HepG2 (cell line): ENCODE results near the gene ABAT. TPM values are rescaled to one million over a fixed set of nuclear protein-coding genes. Genes with fewer than 3 reads are reported as not detected.

Experiments
- ATAC-seq: fragments of 200-7000 bp; cut with Tn5 transposase; 3 replicates; pipeline ENCODE4 v1.9.1; 2020; ENCODE audit warnings: mild to moderate bottlenecking, moderate library complexity
- BruUV-seq: library from RNA; stranded (reverse); fragments of 400-500 nt; replicated peaks from 2 replicates; lab custom pipeline; 2021; lab: Mats Ljungman, UMichigan
- CTCF ChIA-PET: fragments of 300-600 bp; formaldehyde crosslinking; extraction: SDS; loops from one replicate; lab custom pipeline; 2021; ENCODE audit warnings: low total read pairs, inconsistent platforms, low intra/inter-chr PET ratio; lab: Yijun Ruan, JAX
- POLR2A ChIA-PET: fragments of 350-600 bp; sonication (Branson Sonifier 250); formaldehyde crosslinking; loops from one replicate; lab custom pipeline; 2020; ENCODE audit warnings: antibody characterized with exemption, inconsistent platforms; lab: Yijun Ruan, JAX
- DNase-seq: peaks from one replicate; pipeline ENCODE4 v3.0.0-alpha.2; 2015; ENCODE audit warnings: low spot score
- FAIRE-seq: peaks from 3 replicates; lab custom pipeline; 2011; peaks lifted over from hg19 to GRCh38; lab: Jason Lieb, UNC
- H2AFZ ChIP-seq: one replicate; pipeline ENCODE4 v1.6.1; 2011; ENCODE audit warnings: low read length, inconsistent platforms
- H3K27ac ChIP-seq: fragments of 300-600 bp; 3 replicates; pipeline ENCODE4 v1.8.0; 2011; ENCODE audit warnings: mixed run types, mild to moderate bottlenecking, mixed read lengths, low read length, inconsistent platforms; ENCODE audit not compliant: insufficient read depth; ENCODE audit errors: extremely low read length
- H3K27me3 ChIP-seq, 2 experiments: fragments of 200-600 bp in 1 of 2; 2 replicates in 1 of 2; 3 replicates in 1 of 2; pipeline versions ENCODE4 v1.6.0 to v1.8.0; 2011; ENCODE audit warnings: low read length in 2 of 2, mild to moderate bottlenecking in 2 of 2, moderate library complexity in 2 of 2, inconsistent platforms in 1 of 2; ENCODE audit not compliant: insufficient read depth in 2 of 2, control insufficient read depth in 1 of 2
- H3K36me3 ChIP-seq, 2 experiments: fragments of 200-600 bp in 1 of 2; replicated peaks in 1 of 2; 2 replicates in 1 of 2; 3 replicates in 1 of 2; pipeline versions ENCODE4 v1.5.1 to v1.8.0; 2011; ENCODE audit warnings: low read length in 2 of 2, inconsistent platforms in 1 of 2; ENCODE audit not compliant: insufficient read depth in 2 of 2, control insufficient read depth in 1 of 2
- H3K4me1 ChIP-seq: 2 replicates; pipeline ENCODE4 v1.5.1; 2012; ENCODE audit warnings: low read length, inconsistent platforms; ENCODE audit not compliant: insufficient read depth
- H3K4me2 ChIP-seq: 2 replicates; pipeline ENCODE4 v1.6.0; 2011; ENCODE audit warnings: low read depth, low read length, inconsistent platforms
- H3K4me3 ChIP-seq, 3 experiments: fragments of 200-600 bp in 1 of 3; sonication (generic), shearing (Covaris generic) in 1 of 3; replicated peaks in 1 of 3; 2 replicates each; pipeline ENCODE4 v1.5.1; 2011 to 2016; ENCODE audit warnings: low read length in 3 of 3, inconsistent platforms in 2 of 3, low read depth in 2 of 3, mild to moderate bottlenecking in 2 of 3, control low read depth in 1 of 3, mixed read lengths in 1 of 3; ENCODE audit not compliant: insufficient read depth in 1 of 3
- H3K79me2 ChIP-seq: one replicate; pipeline ENCODE4 v1.6.1; 2011; ENCODE audit warnings: low read length, inconsistent platforms; ENCODE audit not compliant: insufficient read depth
- H3K9ac ChIP-seq: 2 replicates; pipeline ENCODE4 v1.6.0; 2011; ENCODE audit warnings: mild to moderate bottlenecking, low read depth, low read length, inconsistent platforms; ENCODE audit not compliant: insufficient read depth
- H3K9me3 ChIP-seq: 2 replicates; pipeline ENCODE4 v1.5.1; 2012; ENCODE audit warnings: mild to moderate bottlenecking, low read length
- H4K20me1 ChIP-seq: 2 replicates; pipeline ENCODE4 v1.6.0; 2011; ENCODE audit warnings: inconsistent platforms, mild to moderate bottlenecking, low read length, moderate library complexity; ENCODE audit not compliant: insufficient read depth
- CTCF ChIP-seq: sonication (generic); formaldehyde crosslinking; IDR thresholded peaks from 2 replicates; pipeline ENCODE4 v1.5.0; 2020; ENCODE audit warnings: mild to moderate bottlenecking, missing genetic modification reagents, moderate library complexity
- IKZF1 ChIP-seq: fragments of 450-650 bp; IDR thresholded peaks from 2 replicates; pipeline ENCODE4 v1.7.1; 2016
- MED8 ChIP-seq: sonication (generic); formaldehyde crosslinking; IDR thresholded peaks from 2 replicates; pipeline ENCODE4 v1.8.1; 2023; ENCODE audit warnings: mild to moderate bottlenecking, missing genetic modification reagents; ENCODE audit not compliant: insufficient replicate concordance
- POGZ ChIP-seq: sonication (generic); formaldehyde crosslinking; IDR thresholded peaks from 2 replicates; pipeline ENCODE4 v1.4.0; 2020; ENCODE audit warnings: mild to moderate bottlenecking, missing genetic modification reagents
- RAD21 ChIP-seq: fragments of 450-650 bp; formaldehyde crosslinking; IDR thresholded peaks from 2 replicates; pipeline ENCODE4 v1.5.0; 2020; ENCODE audit warnings: mild to moderate bottlenecking
- REXO4 ChIP-seq: sonication (generic); formaldehyde crosslinking; IDR thresholded peaks from 2 replicates; pipeline ENCODE4 v1.8.0; 2022; ENCODE audit warnings: missing genetic modification reagents, mild to moderate bottlenecking, borderline replicate concordance
- RFX1 ChIP-seq: fragments of 450-650 bp; IDR thresholded peaks from 2 replicates; pipeline ENCODE4 v1.6.1; 2017
- RFX3 ChIP-seq: IDR thresholded peaks from 2 replicates; pipeline ENCODE4 v1.6.1; 2016; ENCODE audit warnings: missing biosample characterization, missing genetic modification reagents
- STAG1 ChIP-seq: sonication (generic); formaldehyde crosslinking; IDR thresholded peaks from 2 replicates; pipeline ENCODE4 v1.4.0; 2020; ENCODE audit warnings: missing genetic modification reagents
- ZNF558 ChIP-seq: sonication (generic); formaldehyde crosslinking; IDR thresholded peaks from 2 replicates; pipeline ENCODE4 v1.9.0; 2022; ENCODE audit warnings: mild to moderate bottlenecking, missing genetic modification reagents, borderline replicate concordance
- ZNF839 ChIP-seq: sonication (generic); formaldehyde crosslinking; IDR thresholded peaks from 2 replicates; pipeline ENCODE4 v1.4.0; 2020; ENCODE audit warnings: missing genetic modification reagents, mild to moderate bottlenecking, borderline replicate concordance
- WGBS: methylation state at CpG from one replicate; pipeline ENCODE4 v1.1.6; 2017; ENCODE audit warnings: low lambda C conversion rate; 5-methylcytosine and 5-hydroxymethylcytosine counted together
- in situ Hi-C: cut with HindIII; loops from 2 replicates; pipeline ENCODE4 v1.10.0; 2017; ENCODE audit warnings: low pct_unique_long_range_greater_than_20kb; ENCODE audit not compliant: extremely low pct_ligation_motif_present
- intact Hi-C: fragments of 100-400 bp; cut with micrococcal nuclease; formaldehyde crosslinking; loops from one replicate; pipeline ENCODE4 v1.10.0; 2022; ENCODE audit not compliant: unreplicated experiment
- polyA plus RNA-seq, 8 experiments: library from polyadenylated mRNA; depleted of rRNA in 3 of 8; stranded (reverse) in 7 of 8; unstranded in 1 of 8; fragments of >200 nt; fragmentation: Illumina TruSeq in 4 of 8; extraction: Trizol in 4 of 8; gene quantifications; 2 replicates each; pipeline versions ENCODE4 v1.2.1 to v1.2.3, GENCODE V29; 2011 to 2016; ENCODE audit warnings: low read depth in 4 of 8, missing spikeins in 1 of 8, mixed read lengths in 1 of 8; ENCODE audit not compliant: insufficient read depth in 1 of 8
- total RNA-seq, 5 experiments: library from RNA; depleted of rRNA; stranded (reverse); fragments of >200 nt; fragmentation: Illumina TruSeq; extraction: Trizol; gene quantifications; 2 replicates each; pipeline ENCODE4 v1.2.3, GENCODE V29; 2016; ENCODE audit warnings: low read depth in 1 of 5

ABAT gene
- total and polyA plus RNA-seq, 2 of the 13 experiments (the other 11 are each of a cell fraction or from before 2014, with no cell fraction given) = 47.6 to 97.3 TPM

- TF ChIP-seq RAD21 (no peak), POGZ (CRISPR knock-in tag) (no peak), RFX3 (CRISPR knock-in tag) (no peak), ZNF558 (no peak), REXO4 (CRISPR knock-in tag) (no peak), ZNF839 (CRISPR knock-in tag) (no peak)
These were observed 34.1 kb downstream of the ABAT start (continued) for GRCh38 chr16:8708536-8708935.

- H3K27me3 ChIP-seq = no peaks in the 10 kb centered on the region
- H3K9ac ChIP-seq = no peak overlapping the region
- H4K20me1 ChIP-seq = no peaks in the 10 kb centered on the region
- CTCF ChIA-PET = no interaction called here
- H3K4me1 ChIP-seq = peaks cover 8% of the 10 kb centered on the region; the same call in 1 of the 2 replicates
- no peak for DNase-seq
- no peak overlapping the region for H2AFZ ChIP-seq
- no peak overlapping the region for H3K27ac ChIP-seq
- ATAC-seq = peak; percentile 42; the same call in 2 of the 3 replicates
- POLR2A ChIA-PET = no interaction called here
- H3K36me3 ChIP-seq = peaks cover 9 to 29% of the 10 kb centered on the region in 2 experiments; a peak in 4 of 5 replicates
- no peak overlapping the region for H3K4me3 ChIP-seq
- H3K9me3 ChIP-seq = no peaks in the 10 kb centered on the region
- no peak overlapping the region for H3K4me2 ChIP-seq
- WGBS = 91% methylated on average over 27 of the region's 27 CpGs
- TF ChIP-seq STAG1 (CRISPR knock-in tag) = peak; percentile 36
- TF ChIP-seq IKZF1 = no peak
- no peak for TF ChIP-seq MED8 (CRISPR knock-in tag)
- TF ChIP-seq CTCF (CRISPR knock-in tag) = peak; percentile 37
- peak; percentile 37; the same call in 1 of the 2 replicates for TF ChIP-seq RFX1
- TF ChIP-seq, all 625 proteins: peak for 3
- no TSS peak for BruUV-seq
- intact Hi-C loops (no loop called here), in situ Hi-C loops (no loop called here)
- FAIRE-seq = no peak
- H3K79me2 ChIP-seq = no peaks in the 10 kb centered on the region
These were observed 38.4 kb downstream of the ABAT start for GRCh38 chr16:8712589-8713361.
